Right renal cortex interstitium (tissue), 3 donors: ENCODE measurements around the gene NPC2. TPM values are rescaled to one million over a fixed set of nuclear protein-coding genes. Genes with fewer than 3 reads are reported as not detected.
"Not testable (repeated sequence)": the region's sequence is repeated elsewhere in the genome, so short reads cannot be mapped to it uniquely, and the experiment has no call there.

Source experiments
- DNase-seq, 3 donors: peaks; one replicate each; pipeline ENCODE4 v3.0.0-alpha.2; 2013; ENCODE audit warnings: low read depth in 3 of 3, low spot score in 2 of 3
- polyA plus RNA-seq, 3 donors: library from polyadenylated mRNA; unstranded; fragments of 120-200 nt; gene quantifications; one replicate each; pipeline ENCODE4 v1.2.1, GENCODE V29; 2013; ENCODE audit not compliant: insufficient read length in 3 of 3

Gene NPC2
- polyA plus RNA-seq, 3 donors, result 333 to 385 (median 336) TPM

DNA sequence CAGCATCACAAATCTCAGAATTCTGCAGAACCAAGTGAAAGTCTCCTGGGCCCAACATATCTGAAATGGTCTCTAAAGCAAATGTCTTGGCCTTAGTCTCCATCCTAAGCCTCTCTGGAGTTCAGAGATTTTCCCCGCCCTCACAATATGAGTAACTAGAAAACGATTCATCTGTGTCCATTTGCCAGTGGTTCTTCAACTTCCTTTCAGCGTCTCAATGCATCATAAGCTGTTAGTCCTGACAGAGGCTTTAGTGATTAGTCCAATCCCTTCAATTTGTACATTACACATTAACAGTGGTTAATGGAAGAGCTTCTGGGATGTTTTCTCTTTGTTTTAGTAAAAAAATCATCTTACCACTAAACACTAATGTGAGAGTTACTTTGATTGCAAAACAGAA is 17.4 kb downstream of the NPC2 start:
- no peak for DNase-seq

DNA sequence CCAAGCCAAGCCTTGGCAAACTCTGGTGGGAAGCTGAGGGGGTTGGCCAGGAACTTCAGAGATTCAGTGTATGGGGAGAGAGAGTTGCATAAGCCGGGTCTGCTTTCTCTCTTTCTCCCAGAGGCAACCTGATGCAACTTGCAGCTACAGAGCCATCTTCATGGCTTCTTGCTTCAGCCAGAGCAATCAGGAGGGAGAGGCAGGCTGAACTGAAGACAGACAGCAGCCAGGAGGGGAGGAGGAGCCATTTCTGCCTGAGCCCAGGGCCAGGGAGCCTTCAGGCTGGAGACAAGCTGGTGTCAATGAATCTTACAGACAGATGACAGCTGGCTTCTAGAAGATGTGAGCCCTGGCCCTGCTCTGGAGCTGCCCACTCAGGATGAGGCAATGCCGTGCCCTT is 18.7 kb downstream of the NPC2 start:
- no peak for DNase-seq

DNA sequence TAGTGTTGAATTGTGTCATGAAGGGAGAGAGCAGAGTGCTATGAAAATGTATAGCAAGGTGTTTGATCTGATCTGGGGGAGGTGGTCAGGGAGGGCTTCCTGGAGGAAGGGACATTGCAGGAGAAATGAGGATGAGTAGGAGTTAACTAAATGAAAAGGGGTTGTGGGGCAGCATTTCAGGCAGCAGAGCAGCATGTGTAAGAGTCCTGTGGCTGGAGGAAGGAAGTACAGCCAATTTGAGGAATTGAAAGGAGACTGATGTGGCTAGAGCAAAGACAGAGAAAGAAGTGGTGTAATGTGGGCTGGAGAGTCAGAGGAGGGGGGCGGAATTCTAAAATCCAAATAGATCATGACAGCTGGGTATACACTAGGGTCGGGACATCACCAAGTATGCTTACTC is 20.5 kb downstream of the NPC2 start:
- DNase-seq, result no peak

DNA sequence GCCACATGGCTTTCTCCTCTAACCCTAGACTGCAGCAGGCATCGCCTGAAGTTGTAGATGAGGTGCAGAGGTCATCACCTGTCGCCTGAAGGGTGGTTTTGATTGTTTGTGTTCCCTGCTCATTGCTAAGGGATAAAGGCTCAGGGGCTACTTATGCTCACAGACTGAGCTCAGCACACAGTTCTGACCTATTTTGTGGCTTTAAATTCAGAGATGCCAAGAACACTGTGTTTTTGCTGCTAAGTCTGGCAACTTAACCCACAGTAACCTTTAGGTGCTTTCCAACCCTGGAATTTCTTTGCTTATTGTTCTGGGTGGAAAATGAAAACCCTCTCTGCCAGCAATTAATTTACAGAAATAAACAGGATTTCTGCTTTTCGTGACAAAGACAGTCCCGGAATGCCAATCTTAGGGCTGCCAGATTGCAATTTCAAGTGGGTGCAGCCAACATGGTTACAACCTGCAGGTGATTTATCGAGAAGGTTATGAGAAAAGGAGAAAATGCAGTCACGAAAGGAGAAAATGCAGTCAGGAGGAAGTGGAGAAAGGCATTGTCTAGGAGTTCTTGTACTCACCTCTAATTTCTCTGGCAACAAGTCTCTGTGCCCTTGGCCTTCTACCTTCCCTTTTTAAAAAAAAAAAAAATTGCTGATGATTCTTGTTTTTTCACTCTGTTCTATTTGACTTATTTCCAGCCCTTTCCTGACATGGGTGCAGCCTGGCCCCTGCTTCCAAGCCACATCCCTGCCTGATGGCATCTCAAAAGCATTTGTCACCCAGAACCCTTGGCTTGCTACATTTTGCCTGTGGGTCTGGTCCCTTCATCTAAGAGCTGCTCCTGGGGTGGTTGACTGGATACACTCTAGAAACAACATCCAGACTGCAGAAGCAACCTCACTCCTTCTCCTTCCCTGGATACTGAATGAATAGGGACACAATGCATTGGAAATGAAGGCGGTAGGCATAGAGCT is 23.3 kb downstream of the NPC2 start:
- DNase-seq, result no peak

DNA sequence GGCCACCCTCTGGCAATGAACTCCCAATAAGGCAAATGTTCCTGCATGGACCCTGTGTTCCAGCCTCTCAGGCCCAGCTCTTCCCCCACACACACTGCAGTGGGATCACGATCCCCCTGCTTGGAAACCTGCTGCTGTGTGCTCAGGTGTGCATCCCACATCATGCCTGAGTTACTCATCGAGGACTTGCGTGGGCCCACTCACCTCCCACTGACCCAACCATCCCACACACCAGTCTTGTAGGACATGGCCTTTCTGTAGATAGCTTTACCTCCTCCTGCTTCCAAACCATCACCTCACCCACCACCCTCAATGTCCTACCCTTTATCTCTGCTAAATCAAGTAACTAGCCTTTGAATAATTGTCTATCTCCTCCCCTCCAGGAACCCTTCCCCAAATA is 24.6 kb downstream of the NPC2 start:
- DNase-seq, result no peak

DNA sequence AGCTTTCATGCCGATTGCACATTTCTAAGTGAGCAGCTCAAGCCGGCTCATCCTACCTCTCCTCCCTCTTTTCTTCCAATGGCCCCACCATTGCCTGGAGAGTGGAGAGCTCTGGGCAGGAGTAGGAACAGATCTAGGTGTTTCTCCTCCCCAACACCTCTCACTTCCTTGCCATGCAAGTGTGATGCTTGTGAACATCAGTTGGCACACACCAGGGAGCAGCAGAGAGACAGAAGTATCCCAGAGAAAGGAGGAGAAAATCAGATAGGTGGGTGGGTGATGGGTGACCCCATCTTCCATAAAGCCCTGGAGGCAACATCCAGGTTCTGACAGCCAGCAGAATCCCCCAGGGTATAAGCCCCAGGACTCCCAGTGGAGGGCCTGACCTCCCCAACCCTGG is 27.8 kb downstream of the NPC2 start:
- DNase-seq, result no peak

DNA sequence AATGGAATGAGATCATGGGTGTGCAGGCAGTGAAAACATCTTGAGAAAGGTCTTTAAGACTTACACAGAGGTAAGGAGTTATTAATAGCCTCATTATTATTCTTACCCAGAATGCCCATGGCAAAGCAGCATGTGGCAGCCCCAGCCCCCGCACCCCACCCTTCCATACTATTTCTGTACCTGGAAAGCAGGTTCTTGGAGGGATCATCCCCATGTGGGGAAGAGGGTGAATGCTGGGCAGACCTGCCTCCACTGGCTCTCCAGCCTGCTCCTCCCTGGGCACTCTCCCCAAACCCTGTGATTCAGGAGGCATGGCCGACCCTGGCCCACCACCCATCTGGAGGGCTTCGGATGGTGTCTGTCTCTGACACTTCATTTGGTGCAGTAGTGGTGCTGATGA is 28.3 kb downstream of the NPC2 start:
- DNase-seq, result no peak

DNA sequence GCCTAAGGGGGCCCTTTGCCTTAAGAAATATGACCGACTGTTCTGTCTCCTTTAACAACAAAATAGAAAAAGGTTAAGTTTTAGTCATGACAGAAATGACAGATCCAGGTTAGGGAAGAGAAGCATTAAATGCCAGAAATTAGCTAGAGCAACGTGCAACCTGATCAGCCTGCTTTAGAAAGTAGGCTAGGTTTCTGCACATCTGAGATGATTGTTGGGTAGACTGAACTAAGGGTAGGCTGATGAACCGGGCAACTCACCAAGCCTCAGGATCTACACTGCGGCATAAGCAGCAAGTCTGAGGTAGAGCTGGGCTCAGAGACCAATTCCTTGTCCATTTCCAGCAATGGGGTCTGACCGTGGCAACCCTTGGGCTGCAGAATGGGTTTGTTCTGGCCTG is 29.4 kb downstream of the NPC2 start:
- no peak for DNase-seq

DNA sequence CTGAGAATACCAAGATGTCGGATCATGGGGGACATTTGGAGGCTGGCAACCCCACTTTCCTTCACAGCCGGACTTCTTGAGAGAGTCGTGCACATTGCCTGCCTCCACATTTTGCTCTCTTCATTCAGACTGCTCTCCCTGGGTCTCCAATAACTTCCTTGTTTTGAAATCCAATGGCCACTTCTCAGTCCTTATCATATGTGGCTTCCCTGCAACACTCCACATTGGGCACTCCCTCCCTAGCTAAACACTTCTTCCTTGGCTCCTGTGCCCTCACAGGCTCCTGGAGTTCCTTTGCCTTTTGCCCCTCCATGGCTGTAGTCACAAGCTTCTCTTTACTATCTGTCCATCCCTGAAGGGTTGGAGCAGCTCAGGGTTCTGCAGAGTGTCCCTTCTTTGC is 30.1 kb downstream of the NPC2 start:
- DNase-seq, result no peak

DNA sequence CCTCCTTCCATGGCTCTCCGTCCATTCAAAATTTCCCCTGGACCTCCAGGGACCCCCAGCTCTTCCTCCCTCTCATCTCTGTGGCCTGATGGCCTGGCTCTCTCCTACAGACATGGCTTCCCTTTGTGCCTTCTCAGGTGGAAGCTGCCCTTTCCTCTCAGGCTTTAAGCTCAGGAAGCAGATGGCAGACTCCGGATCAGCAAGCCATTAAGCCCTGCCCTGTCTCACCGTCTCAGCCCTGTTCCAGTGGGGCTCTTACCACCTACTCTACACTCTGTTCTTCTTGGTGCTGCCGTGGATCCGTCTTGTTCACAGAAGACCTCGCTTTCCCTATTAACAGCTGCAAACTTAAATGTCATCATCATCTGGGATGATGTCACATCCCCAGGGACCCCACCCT is 33.1 kb downstream of the NPC2 start:
- no peak for DNase-seq

DNA sequence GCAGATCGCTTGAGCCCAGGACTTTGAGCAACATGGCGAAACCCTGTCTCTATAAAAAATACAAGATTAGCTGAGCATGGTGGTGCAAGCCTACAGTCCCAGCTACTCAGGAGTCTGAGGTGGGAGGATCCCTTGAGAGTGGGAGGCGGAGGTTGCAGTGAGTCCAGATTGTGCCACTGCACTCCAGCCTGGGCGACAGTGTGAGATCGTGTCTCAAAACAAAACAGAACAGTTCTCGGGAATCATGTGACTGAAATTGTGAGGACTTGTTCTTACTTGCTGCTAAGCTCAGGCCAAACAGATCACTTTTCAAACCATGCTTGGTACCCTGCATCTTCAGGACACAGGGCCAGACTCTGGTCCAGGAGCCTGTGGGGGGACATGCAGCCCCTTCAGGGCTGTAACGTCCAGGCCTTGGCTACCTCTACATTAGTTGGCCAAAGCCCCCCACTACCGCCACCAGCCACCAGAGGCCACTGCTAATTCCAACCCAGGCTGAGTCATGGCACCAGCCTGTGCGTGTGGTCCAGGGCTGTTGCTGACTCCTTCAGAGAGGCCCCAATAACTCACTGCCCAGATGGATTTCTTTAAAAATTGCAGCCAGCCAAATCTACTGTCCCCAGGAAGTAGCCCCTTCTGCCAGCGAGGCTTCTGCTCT is 33.7 kb downstream of the NPC2 start:
- no peak for DNase-seq

DNA sequence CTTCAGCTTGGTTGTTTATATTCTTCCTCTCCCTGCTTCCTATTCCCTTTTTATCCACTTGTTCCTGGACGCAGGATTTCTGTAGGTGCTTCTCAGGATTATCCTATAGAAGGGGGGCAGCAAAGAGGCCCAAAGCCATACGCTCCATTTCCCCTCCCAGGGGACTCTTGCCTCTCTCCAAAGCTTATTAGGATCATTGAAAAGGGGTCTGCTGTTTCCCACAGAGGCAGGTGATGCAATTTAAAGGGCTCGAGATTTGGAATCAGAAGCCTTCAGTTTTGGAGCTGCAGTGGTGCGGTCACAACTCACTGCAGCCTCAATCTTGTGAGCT is 35.6 kb downstream of the NPC2 start:
- no peak for DNase-seq

DNA sequence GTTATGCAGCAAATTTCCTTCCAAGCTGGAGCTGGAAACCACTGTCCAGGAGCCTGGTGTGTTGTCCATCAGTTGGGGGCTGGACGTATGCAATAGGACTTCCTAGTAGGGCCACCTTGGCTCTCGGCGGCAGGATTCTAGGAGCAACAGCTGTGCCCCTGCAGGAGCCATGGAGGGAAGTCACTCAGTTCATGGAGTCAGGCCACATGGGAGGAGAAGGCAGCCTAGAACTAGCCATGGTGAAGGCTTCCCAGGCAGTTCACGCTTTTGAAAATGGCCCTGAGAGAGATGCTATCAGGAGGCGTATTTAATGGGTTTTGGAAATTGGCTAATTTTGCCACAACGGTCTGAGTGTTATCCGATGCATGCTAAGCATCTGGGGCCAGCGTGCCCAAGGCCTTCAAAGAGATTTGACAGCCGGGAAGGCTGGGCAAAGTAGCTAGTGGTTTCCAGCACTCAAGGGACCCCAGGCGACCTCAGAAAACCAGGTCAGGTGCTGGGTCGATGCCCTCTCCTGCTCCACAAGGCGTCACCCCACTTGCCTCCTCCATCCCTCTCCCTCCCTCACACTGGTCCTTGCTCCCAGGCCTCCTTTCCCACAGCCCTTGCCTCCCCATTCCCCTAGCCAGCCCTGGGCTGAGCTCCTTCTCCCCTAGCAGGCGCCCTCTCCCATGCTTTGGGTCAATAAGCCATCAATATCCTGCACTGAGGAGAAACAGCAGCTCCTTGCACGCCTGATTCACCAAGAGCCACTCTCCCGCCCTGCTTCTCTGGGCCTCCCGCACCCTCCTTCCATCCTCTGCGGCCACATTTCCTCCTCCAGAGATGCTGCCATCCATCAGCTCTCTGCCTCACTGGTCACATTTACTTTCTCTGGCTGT is 36.2 kb downstream of the NPC2 start:
- no peak for DNase-seq

DNA sequence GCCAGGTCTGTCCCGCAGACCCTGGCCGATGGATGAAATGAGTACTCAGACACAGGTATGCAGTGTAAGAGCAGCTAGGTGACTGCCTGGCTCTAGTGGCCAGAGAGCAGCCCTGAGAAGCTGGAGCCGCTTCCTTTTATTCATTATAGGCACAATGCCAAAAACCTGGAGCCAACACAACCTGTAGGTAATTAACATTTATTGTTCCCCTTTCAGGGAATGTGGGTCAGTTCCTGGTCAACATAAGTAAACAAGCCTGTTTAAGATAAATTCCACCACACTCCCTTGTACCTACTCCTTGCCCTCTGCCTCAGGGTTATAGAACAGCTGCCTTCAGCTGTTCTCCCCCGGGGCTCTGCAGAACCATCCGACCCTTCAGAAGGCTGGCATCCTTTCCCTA is 38.7 kb downstream of the NPC2 start:
- DNase-seq, result not testable (repeated sequence)

DNA sequence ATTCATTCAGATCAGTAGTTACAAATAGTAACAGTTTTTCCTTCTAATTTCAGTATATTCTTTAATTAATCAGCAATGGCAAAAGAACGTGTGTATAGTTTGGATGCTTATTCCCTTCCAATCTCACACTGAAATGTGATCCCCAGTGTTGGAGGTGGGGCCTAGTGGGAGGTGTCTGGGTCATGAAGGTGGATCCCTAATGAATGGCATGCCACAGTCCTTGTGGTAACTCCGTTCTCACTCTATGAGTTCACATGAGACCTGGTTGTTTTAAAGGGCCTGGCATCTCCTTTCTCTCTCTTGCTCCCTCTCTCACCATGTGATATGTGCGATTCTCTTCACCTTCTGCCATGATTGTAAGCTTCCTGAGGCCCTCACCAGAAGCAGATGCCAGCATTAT is 48.2 kb downstream of the NPC2 start:
- DNase-seq, result no peak

DNA sequence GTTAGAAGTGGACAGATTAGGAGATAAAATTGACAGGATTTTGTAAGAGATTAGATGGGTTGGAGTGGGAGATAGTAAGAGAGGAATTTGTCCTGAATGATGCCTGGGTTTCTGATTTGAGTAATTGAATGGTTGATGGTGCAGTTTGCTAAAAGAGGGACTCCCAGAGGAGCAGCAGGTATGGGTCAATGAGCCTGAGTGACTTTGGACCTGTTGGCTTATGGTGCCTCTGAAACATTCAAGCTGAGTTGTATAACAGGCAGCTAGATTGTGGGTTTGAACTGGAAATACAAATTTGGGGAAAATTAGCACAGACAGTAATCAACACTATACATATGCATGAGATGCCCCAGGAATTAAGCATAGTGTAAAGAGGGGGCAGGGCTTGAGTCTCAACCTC is 50.3 kb downstream of the NPC2 start:
- DNase-seq, result no peak

DNA sequence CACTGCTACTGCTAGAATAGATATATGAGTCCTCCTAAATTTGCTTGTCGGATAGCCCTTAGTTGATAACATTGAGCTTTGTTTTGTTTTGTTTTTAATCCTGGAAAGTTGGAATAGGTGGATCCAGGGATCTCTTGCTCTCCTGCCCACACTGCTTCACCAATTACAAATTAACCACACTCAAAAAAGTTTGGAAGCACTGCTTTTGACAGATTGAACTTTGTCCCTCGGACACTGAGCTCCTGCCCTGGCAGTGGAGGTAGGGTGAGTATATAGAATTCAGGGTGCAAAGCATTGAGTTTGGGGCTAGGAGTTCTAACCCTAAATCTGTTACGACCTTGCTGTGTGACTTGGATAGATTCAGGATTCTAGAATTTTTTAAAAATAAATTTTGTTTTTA is 52.0 kb downstream of the NPC2 start:
- DNase-seq, result no peak

DNA sequence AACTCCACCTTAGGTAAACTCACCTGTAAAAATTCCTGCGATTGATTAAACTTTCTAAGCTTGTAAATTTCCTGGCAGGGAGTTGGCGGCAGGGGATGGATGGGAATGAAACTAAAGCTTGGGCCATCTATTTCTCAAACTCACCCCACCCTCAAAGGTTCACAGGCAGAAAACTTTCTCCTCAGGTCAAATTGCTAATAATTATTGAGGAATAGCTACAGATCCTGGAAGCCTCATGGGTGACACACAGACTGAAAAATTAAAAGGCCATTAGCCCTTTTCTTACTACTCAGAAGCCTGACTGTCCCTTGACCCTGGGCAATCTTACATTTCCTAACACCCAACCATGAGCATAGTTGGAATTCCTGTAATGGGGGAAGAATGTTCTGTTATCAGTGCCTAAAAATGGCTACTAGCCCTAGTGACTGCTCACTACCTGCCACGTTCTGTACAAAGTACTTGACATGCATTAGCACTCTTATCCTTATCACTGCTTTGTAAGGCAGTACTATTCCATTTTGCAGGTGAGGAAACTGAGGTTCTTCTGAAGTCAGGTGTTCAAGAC is 54.7 kb downstream of the NPC2 start:
- DNase-seq, result no peak

DNA sequence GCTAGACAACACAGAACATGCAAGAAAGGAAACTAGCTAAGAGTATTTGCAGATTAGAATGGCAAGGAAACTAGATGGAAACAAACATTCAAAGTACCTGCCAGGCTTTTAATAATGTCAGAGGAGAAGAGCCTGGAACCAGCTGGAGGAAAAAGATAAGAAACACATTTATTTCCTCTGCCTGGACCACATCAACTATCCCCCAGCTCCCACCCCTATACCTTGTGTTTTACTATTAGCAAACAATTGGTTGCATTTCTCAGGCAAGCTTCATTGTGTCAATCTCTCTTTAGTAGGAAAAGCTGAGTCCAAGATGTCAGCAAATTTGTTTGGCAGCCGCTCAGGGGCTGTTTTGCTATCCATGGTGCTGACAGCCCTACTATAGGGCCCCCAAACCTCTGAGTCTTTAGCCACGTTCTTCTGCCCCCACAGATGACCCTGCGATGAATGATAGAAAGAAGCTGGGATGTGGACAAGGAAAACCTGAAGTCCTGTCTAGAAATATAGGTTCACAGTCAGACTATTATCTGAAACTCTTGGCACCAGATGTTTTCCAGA is 55.5 kb downstream of the NPC2 start:
- no peak for DNase-seq

DNA sequence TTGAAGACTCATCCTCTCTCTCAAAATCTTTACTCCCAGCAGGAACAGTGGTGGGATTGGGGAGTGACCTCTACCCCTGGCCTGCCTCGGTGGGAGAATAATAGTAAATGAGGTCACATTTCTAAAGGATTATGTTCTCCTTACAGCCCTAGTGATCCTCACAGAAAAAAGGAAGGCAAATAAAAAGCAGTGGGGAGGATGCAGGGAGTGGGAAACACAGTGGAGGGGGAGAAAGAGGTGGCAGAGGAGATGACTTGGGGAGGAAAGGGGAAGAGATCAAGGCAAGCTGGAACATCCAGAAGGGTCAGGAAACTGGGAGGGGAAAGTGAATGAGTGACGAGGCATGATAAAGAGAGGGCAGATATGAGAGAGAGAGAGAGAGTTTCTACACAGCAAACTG is 58.8 kb downstream of the NPC2 start:
- DNase-seq, result no peak

DNA sequence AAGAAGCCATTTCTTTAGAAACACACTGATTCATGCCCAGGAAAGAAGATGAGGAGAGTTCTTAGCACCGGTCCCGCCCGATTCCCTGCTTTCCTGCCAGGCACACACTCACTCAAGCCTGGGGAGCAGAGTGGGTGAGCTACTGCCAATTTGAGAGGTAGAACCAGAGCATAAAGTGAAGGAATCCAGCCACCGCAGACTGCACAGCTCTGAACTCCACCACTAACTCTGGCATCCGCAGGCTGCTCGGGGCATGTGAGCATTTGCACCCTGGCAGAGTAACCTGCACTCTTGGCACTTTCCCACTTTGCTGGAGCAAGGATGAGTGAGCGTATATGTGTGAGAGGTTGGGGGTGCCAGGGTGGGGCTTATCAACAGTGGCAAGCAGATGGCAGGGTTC is 63.1 kb downstream of the NPC2 start:
- no peak for DNase-seq
